ENCODE measurements around the gene HELZ.

HELZ gene

DNA sequence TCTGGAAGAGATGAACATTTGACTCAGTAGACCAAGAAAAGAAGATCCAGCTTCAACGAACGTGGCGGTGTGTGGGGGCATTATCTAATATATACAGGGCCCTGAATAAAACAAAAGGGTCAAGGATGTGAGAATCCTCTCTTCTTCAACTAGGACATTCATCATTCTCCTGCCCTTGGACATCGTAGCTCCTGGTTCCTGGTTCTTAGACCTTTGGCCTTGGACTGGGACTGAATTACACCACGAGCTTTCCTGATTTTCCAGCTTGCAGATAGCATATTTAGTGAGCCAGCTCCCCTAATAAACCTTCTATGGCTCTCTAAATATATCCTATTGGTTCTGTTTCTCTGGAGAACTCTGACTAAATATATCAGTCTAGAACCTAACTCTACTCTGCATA, 29.5 kb upstream of the HELZ start:
- Histone ChIP-seq H3K9me3 (ENCODE audit: control insufficient read depth, insufficient read depth, low read depth, low read length) (no peaks in the 10 kb centered on the region), H3K27ac (ENCODE audit: extremely low read depth, low read depth, low read length) (no peak overlapping the region), H3K36me3 (ENCODE audit: control insufficient read depth in 2 of 2, insufficient read depth in 1 of 2, low read length in 2 of 2) (no peaks in the 10 kb centered on the region), H3K4me3 (ENCODE audit: low read depth, low read length) (no peak overlapping the region), H3K4me1 (ENCODE audit: control insufficient read depth, insufficient read depth, low read length) (no peaks in the 10 kb centered on the region)
- POLR2A ChIA-PET: no interaction called here
- TF ChIP-seq SP2 (tag by site-specific recombination; IDR thresholded peaks at IDR 0.05) (no peak), ZFP37 (tag by site-specific recombination; IDR thresholded peaks at IDR 0.05) (no peak), ZNF544 (tag by site-specific recombination; IDR thresholded peaks at IDR 0.05) (no peak), ZNF670 (tag by site-specific recombination; IDR thresholded peaks at IDR 0.05; ENCODE audit: low read depth) (no peak), ZNF776 (tag by site-specific recombination; IDR thresholded peaks at IDR 0.05; ENCODE audit: borderline replicate concordance) (no peak), ZNF548 (tag by site-specific recombination; IDR thresholded peaks at IDR 0.05) (no peak), ZNF248 (tag by site-specific recombination; IDR thresholded peaks at IDR 0.05) (no peak), MEIS1 (CRISPR knock-in tag; IDR thresholded peaks at IDR 0.05; ENCODE audit: borderline replicate concordance) (no peak), BCL11B (tag by site-specific recombination; IDR thresholded peaks at IDR 0.05; ENCODE audit: low read depth) (no peak)
- TF ChIP-seq, protein P1, sequence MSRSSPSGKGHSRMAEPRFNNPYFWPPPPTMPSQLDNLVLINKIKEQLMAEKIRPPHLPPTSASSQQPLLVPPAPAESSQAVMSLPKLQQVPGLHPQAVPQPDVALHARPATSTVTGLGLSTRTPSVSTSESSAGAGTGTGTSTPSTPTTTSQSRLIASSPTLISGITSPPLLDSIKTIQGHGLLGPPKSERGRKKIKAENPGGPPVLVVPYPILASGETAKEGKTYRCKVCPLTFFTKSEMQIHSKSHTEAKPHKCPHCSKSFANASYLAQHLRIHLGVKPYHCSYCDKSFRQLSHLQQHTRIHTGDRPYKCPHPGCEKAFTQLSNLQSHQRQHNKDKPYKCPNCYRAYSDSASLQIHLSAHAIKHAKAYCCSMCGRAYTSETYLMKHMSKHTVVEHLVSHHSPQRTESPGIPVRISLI (tag by site-specific recombination; IDR thresholded peaks at IDR 0.05): no peak
- TF ChIP-seq, protein P2, sequence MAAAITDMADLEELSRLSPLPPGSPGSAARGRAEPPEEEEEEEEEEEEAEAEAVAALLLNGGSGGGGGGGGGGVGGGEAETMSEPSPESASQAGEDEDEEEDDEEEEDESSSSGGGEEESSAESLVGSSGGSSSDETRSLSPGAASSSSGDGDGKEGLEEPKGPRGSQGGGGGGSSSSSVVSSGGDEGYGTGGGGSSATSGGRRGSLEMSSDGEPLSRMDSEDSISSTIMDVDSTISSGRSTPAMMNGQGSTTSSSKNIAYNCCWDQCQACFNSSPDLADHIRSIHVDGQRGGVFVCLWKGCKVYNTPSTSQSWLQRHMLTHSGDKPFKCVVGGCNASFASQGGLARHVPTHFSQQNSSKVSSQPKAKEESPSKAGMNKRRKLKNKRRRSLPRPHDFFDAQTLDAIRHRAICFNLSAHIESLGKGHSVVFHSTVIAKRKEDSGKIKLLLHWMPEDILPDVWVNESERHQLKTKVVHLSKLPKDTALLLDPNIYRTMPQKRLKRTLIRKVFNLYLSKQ (tag by site-specific recombination; IDR thresholded peaks at IDR 0.05; ENCODE audit: borderline replicate concordance): no peak
- CTCF ChIA-PET: interaction anchor here (0.6 to 1.4 kb wide), 8 partner anchors 12 to 385 kb away, joined by 3 to 5 read pairs (median 4); no protein-coding TSS in a partner anchor

DNA sequence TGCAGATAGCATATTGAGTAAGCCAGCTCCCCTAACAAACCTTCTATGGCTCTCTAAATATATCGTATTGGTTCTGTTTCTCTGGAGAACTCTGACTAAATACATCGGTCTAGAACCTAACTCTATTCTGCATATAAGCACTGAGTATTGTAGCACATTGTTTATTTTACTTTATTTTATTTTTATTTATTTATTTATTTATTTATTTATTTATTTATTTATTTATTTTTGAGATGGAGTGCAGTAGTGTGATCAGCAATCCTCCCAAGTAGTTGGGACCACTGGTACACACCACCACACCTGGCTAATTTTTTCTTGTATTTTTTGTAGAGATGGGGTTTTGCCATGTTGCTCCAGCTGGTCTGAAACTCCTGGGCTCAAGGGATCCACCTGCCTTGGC, 28.9 kb upstream of the HELZ start:
- POLR2A ChIA-PET: no interaction called here
- H3K9me3 ChIP-seq (ENCODE audit: control insufficient read depth, insufficient read depth, low read depth, low read length): no peaks in the 10 kb centered on the region
- no peaks in the 10 kb centered on the region for H3K4me1 ChIP-seq (ENCODE audit: control insufficient read depth, insufficient read depth, low read length)
- no peak overlapping the region for H3K4me3 ChIP-seq (ENCODE audit: low read depth, low read length)
- no peaks in the 10 kb centered on the region for H3K36me3 ChIP-seq (ENCODE audit: control insufficient read depth in 2 of 2, insufficient read depth in 1 of 2, low read length in 2 of 2)
- no peak overlapping the region for H3K27ac ChIP-seq (ENCODE audit: extremely low read depth, low read depth, low read length)
- CTCF ChIA-PET: interaction anchor here (0.7 to 1.4 kb wide), 6 partner anchors 13 to 287 kb away, joined by 3 to 5 read pairs (median 4); no protein-coding TSS in a partner anchor
- TF ChIP-seq ZNF266 (tag by site-specific recombination; IDR thresholded peaks at IDR 0.05; ENCODE audit: low read depth) (peak; percentile 83; the same call in 1 of the 2 replicates), GLI2 (tag by site-specific recombination; IDR thresholded peaks at IDR 0.05; ENCODE audit: borderline replicate concordance, low read depth) (peak; percentile 44; the same call in 1 of the 2 replicates), ZNF658 (tag by site-specific recombination; IDR thresholded peaks at IDR 0.05) (no peak), ZNF132 (tag by site-specific recombination; IDR thresholded peaks at IDR 0.05; ENCODE audit: borderline replicate concordance) (no peak), GFI1B (tag by site-specific recombination; IDR thresholded peaks at IDR 0.05) (0 out of 2 replicates have a peak, but pooled peaks have one; percentile 43), ZNF510 (tag by site-specific recombination; IDR thresholded peaks at IDR 0.05; ENCODE audit: insufficient replicate concordance) (peak; percentile 88), ZNF561 (tag by site-specific recombination; IDR thresholded peaks at IDR 0.05; ENCODE audit: borderline replicate concordance) (no peak), ZNF140 (tag by site-specific recombination; IDR thresholded peaks at IDR 0.05) (peak; percentile 87), ZNF175 (tag by site-specific recombination; IDR thresholded peaks at IDR 0.05) (no peak), ZNF701 (tag by site-specific recombination; IDR thresholded peaks at IDR 0.05) (no peak)
- TF ChIP-seq, protein P3, sequence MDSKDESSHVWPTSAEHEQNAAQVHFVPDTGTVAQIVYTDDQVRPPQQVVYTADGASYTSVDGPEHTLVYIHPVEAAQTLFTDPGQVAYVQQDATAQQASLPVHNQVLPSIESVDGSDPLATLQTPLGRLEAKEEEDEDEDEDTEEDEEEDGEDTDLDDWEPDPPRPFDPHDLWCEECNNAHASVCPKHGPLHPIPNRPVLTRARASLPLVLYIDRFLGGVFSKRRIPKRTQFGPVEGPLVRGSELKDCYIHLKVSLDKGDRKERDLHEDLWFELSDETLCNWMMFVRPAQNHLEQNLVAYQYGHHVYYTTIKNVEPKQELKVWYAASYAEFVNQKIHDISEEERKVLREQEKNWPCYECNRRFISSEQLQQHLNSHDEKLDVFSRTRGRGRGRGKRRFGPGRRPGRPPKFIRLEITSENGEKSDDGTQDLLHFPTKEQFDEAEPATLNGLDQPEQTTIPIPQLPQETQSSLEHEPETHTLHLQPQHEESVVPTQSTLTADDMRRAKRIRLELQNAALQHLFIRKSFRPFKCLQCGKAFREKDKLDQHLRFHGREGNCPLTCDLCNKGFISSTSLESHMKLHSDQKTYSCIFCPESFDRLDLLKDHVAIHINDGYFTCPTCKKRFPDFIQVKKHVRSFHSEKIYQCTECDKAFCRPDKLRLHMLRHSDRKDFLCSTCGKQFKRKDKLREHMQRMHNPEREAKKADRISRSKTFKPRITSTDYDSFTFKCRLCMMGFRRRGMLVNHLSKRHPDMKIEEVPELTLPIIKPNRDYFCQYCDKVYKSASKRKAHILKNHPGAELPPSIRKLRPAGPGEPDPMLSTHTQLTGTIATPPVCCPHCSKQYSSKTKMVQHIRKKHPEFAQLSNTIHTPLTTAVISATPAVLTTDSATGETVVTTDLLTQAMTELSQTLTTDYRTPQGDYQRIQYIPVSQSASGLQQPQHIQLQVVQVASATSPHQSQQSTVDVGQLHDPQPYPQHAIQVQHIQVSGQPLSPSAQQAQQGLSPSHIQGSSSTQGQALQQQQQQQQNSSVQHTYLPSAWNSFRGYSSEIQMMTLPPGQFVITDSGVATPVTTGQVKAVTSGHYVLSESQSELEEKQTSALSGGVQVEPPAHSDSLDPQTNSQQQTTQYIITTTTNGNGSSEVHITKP (tag by site-specific recombination; IDR thresholded peaks at IDR 0.05): no peak
- TF ChIP-seq, protein P4, sequence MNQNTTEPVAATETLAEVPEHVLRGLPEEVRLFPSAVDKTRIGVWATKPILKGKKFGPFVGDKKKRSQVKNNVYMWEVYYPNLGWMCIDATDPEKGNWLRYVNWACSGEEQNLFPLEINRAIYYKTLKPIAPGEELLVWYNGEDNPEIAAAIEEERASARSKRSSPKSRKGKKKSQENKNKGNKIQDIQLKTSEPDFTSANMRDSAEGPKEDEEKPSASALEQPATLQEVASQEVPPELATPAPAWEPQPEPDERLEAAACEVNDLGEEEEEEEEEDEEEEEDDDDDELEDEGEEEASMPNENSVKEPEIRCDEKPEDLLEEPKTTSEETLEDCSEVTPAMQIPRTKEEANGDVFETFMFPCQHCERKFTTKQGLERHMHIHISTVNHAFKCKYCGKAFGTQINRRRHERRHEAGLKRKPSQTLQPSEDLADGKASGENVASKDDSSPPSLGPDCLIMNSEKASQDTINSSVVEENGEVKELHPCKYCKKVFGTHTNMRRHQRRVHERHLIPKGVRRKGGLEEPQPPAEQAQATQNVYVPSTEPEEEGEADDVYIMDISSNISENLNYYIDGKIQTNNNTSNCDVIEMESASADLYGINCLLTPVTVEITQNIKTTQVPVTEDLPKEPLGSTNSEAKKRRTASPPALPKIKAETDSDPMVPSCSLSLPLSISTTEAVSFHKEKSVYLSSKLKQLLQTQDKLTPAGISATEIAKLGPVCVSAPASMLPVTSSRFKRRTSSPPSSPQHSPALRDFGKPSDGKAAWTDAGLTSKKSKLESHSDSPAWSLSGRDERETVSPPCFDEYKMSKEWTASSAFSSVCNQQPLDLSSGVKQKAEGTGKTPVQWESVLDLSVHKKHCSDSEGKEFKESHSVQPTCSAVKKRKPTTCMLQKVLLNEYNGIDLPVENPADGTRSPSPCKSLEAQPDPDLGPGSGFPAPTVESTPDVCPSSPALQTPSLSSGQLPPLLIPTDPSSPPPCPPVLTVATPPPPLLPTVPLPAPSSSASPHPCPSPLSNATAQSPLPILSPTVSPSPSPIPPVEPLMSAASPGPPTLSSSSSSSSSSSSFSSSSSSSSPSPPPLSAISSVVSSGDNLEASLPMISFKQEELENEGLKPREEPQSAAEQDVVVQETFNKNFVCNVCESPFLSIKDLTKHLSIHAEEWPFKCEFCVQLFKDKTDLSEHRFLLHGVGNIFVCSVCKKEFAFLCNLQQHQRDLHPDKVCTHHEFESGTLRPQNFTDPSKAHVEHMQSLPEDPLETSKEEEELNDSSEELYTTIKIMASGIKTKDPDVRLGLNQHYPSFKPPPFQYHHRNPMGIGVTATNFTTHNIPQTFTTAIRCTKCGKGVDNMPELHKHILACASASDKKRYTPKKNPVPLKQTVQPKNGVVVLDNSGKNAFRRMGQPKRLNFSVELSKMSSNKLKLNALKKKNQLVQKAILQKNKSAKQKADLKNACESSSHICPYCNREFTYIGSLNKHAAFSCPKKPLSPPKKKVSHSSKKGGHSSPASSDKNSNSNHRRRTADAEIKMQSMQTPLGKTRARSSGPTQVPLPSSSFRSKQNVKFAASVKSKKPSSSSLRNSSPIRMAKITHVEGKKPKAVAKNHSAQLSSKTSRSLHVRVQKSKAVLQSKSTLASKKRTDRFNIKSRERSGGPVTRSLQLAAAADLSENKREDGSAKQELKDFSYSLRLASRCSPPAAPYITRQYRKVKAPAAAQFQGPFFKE (tag by site-specific recombination; IDR thresholded peaks at IDR 0.05; ENCODE audit: borderline replicate concordance): no peak
